Erythroblast (primary cell): ENCODE data around the gene FEM1A.
"Not testable (repeated sequence)": the region's sequence is repeated elsewhere in the genome, so short reads cannot be mapped to it uniquely, and the experiment has no call there.

Source experiments
- DNase-seq, 2 experiments: peaks; one replicate each; lab custom pipeline; 2025; lab: John Stamatoyannopoulos, UW
- GATA1 ChIP-seq: IDR thresholded peaks from 2 replicates; pipeline ENCODE4 v1.6.1; 2011; ENCODE audit warnings: low read depth, mild to moderate bottlenecking, control low read depth, low read length, moderate library complexity
- POLR2A ChIP-seq: IDR thresholded peaks from 2 replicates; pipeline ENCODE4 v1.6.1; 2011; ENCODE audit warnings: mild to moderate bottlenecking, low read length

FEM1A gene

GRCh38 chr19:4816202-4816949 lies 24.8 kb downstream of the FEM1A start:
- TF ChIP-seq POLR2A, result no peak
- no peak for TF ChIP-seq GATA1
- DNase-seq, result no peak

GRCh38 chr19:4816950-4817278 lies 25.4 kb downstream of the FEM1A start:
- DNase-seq, result no peak
- TF ChIP-seq POLR2A, result no peak
- TF ChIP-seq GATA1, result no peak

- DNase-seq, result no peak
- TF ChIP-seq POLR2A (no peak), GATA1 (no peak)
Observed at GRCh38 chr19:4817467-4818277, 26.1 kb downstream of the FEM1A start.

GRCh38 chr19:4821265-4821664 lies 29.7 kb downstream of the FEM1A start:
- no peak for DNase-seq
- TF ChIP-seq GATA1, result no peak
- no peak for TF ChIP-seq POLR2A

GRCh38 chr19:4822354-4822753 lies 30.8 kb downstream of the FEM1A start:
- DNase-seq, result not testable (repeated sequence)

- no peak for DNase-seq
- no peak for TF ChIP-seq POLR2A
- TF ChIP-seq GATA1, result no peak
Observed at GRCh38 chr19:4823577-4823976, 32.0 kb downstream of the FEM1A start.

GRCh38 chr19:4829001-4829712 lies 37.6 kb downstream of the FEM1A start:
- no peak for TF ChIP-seq GATA1
- TF ChIP-seq POLR2A, result no peak
- DNase-seq, result no peak

- no peak for DNase-seq
Observed at GRCh38 chr19:4830332-4830731, 38.8 kb downstream of the FEM1A start.

GRCh38 chr19:4830768-4831265 lies 39.3 kb downstream of the FEM1A start:
- no peak for TF ChIP-seq GATA1
- no peak for TF ChIP-seq POLR2A
- no peak for DNase-seq

More at GRCh38 chr19:4830332-4830731, 38.8 kb downstream of the FEM1A start:
- TF ChIP-seq POLR2A, result no peak
- no peak for TF ChIP-seq GATA1

- TF ChIP-seq GATA1, result no peak
- TF ChIP-seq POLR2A, result peak; percentile 64
- peak; percentile 57 to 75 for DNase-seq
Observed at GRCh38 chr19:4831304-4831978, 39.9 kb downstream of the FEM1A start, which contains the start of gene TICAM1. TSS of gene TICAM1 (minus strand) at chr19:4831712. CDS start at chr19:4818377, 13,335 bp downstream.

- not testable (repeated sequence) for DNase-seq
Observed at GRCh38 chr19:4831979-4832340, 40.4 kb downstream of the FEM1A start.

- no peak for DNase-seq
- TF ChIP-seq GATA1 (no peak), POLR2A (no peak)
Observed at GRCh38 chr19:4832776-4833175, 41.2 kb downstream of the FEM1A start.

GRCh38 chr19:4839192-4839591 lies 47.7 kb downstream of the FEM1A start:
- TF ChIP-seq POLR2A (no peak), GATA1 (no peak)
- no peak for DNase-seq

- no peak for DNase-seq
Observed at GRCh38 chr19:4843647-4843965, 52.1 kb downstream of the FEM1A start.

More at GRCh38 chr19:4843647-4843965, 52.1 kb downstream of the FEM1A start:
- TF ChIP-seq POLR2A, result no peak
- no peak for TF ChIP-seq GATA1
